H1 (cell line): ENCODE data around the gene B3GALT5.

Source experiments
- EZH2 ChIP-seq: fragments of 200-600 bp; sonication (generic); IDR thresholded peaks from 2 replicates; pipeline ENCODE4 v1.7.1; 2012; ENCODE audit warnings: low read depth, mild to moderate bottlenecking, moderate library complexity, low read length, inconsistent platforms; ENCODE audit not compliant: severe bottlenecking
- TAF1 ChIP-seq: IDR thresholded peaks from 2 replicates; pipeline ENCODE4 v1.6.1; 2011; ENCODE audit warnings: mild to moderate bottlenecking, low read depth, low read length
- ZNF274 ChIP-seq: IDR thresholded peaks from 2 replicates; pipeline ENCODE4 v1.7.0; 2012; ENCODE audit warnings: low read length, borderline replicate concordance; ENCODE audit errors: extremely low read depth
- TF ChIP-seq, protein P1 (sequence below), 3 experiments: IDR thresholded peaks; 1 replicate in 2 of 3; 2 replicates in 1 of 3; pipeline versions ENCODE4 v1.5.1 to v1.6.1; 2011; ENCODE audit warnings: low read length in 3 of 3, mild to moderate bottlenecking in 3 of 3, inconsistent platforms in 2 of 3, low read depth in 1 of 3, moderate library complexity in 1 of 3; ENCODE audit not compliant: insufficient read depth in 1 of 3; ENCODE audit errors: control extremely low read depth in 1 of 3

DNA sequence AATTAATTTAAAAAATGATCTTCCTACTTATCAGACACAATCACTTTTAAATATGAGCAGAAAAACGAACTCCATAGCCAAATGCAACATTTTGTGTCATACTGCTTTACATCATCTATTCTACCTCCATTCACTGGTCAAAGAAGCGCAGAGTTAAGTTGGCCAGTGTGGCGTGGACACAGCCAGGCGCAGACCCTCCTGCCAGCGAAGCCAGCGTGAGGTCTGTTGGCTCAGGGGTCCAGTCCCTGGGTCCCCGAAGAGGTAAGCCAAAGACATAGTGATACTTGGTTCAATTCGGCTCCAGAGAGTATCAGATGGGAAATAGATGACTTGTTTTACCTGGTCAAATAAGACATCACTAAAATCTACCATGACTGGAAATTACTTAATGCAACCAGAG is 59.2 kb downstream of the B3GALT5 start:
- TF ChIP-seq EZH2 (no peak), ZNF274 (no peak), TAF1 (no peak)
- TF ChIP-seq, protein P1, sequence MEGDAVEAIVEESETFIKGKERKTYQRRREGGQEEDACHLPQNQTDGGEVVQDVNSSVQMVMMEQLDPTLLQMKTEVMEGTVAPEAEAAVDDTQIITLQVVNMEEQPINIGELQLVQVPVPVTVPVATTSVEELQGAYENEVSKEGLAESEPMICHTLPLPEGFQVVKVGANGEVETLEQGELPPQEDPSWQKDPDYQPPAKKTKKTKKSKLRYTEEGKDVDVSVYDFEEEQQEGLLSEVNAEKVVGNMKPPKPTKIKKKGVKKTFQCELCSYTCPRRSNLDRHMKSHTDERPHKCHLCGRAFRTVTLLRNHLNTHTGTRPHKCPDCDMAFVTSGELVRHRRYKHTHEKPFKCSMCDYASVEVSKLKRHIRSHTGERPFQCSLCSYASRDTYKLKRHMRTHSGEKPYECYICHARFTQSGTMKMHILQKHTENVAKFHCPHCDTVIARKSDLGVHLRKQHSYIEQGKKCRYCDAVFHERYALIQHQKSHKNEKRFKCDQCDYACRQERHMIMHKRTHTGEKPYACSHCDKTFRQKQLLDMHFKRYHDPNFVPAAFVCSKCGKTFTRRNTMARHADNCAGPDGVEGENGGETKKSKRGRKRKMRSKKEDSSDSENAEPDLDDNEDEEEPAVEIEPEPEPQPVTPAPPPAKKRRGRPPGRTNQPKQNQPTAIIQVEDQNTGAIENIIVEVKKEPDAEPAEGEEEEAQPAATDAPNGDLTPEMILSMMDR (IDR thresholded peaks at IDR 0.05; ENCODE audit: control extremely low read depth in 1 of 3, insufficient read depth in 1 of 3, low read depth in 1 of 3, low read length in 3 of 3): no peak
